H1 (cell line): ENCODE data around the gene TRIB2. TPM values are rescaled to one million over a fixed set of nuclear protein-coding genes. Genes with fewer than 3 reads are reported as not detected.

Experiments used
- CTCF ChIA-PET: fragments of 300-600 bp; sonication (Branson Sonifier 250); formaldehyde crosslinking; loops from one replicate; lab custom pipeline; 2021; ENCODE audit not compliant: partially characterized antibody; lab: Charles Lee
- POLR2A ChIA-PET: fragments of 300-600 bp; sonication (Branson Sonifier 250); formaldehyde crosslinking; loops from one replicate; lab custom pipeline; 2021; ENCODE audit warnings: inconsistent platforms; ENCODE audit not compliant: partially characterized antibody; lab: Charles Lee
- DNase-seq, 2 experiments: peaks; one replicate each; pipeline versions ENCODE4 v3.0.0 to v3.0.0-alpha.2; 2010 to 2022; ENCODE audit warnings: low spot score in 2 of 2, low read depth in 1 of 2, mixed read lengths in 1 of 2
- FAIRE-seq: peaks from 2 replicates; lab custom pipeline; 2011; peaks lifted over from hg19 to GRCh38; lab: Jason Lieb, UNC
- H2AFZ ChIP-seq: 2 replicates; pipeline ENCODE4 v1.8.1; 2012; ENCODE audit warnings: low read length, inconsistent platforms
- H2AK5ac ChIP-seq: 2 replicates; pipeline ENCODE4 v1.6.1; 2013; ENCODE audit warnings: low read depth, low read length
- H2BK120ac ChIP-seq: replicated peaks from 2 replicates; pipeline ENCODE3; 2013; ENCODE audit warnings: low read depth, low read length, inconsistent platforms
- H2BK12ac ChIP-seq: 2 replicates; pipeline ENCODE4 v1.6.1; 2013; ENCODE audit warnings: low read depth, low read length
- H2BK15ac ChIP-seq: 2 replicates; pipeline ENCODE4 v1.6.1; 2013; ENCODE audit warnings: low read length
- H2BK20ac ChIP-seq: 2 replicates; pipeline ENCODE4 v1.6.1; 2013; ENCODE audit warnings: low read length
- H2BK5ac ChIP-seq: 2 replicates; pipeline ENCODE4 v1.6.1; 2013; ENCODE audit warnings: low read depth, low read length
- H3K14ac ChIP-seq: 2 replicates; pipeline ENCODE4 v1.6.1; 2013; ENCODE audit warnings: inconsistent platforms; ENCODE audit not compliant: insufficient read length
- H3K18ac ChIP-seq: 2 replicates; pipeline ENCODE4 v1.6.1; 2013; ENCODE audit warnings: low read length; ENCODE audit errors: extremely low read depth
- H3K23ac ChIP-seq: 2 replicates; pipeline ENCODE4 v1.6.1; 2013; ENCODE audit warnings: inconsistent platforms; ENCODE audit not compliant: insufficient read length
- H3K23me2 ChIP-seq: 2 replicates; pipeline ENCODE4 v1.6.1; 2013; ENCODE audit warnings: low read depth, low read length
- H3K27ac ChIP-seq: 2 replicates; pipeline ENCODE4 v1.6.1; 2011; ENCODE audit warnings: low read depth, low read length, inconsistent platforms
- H3K27me3 ChIP-seq, 4 experiments: replicated peaks in 1 of 4; 1 replicate in 1 of 4; 2 replicates in 3 of 4; pipeline versions ENCODE4 v1.6.1 to v1.8.1; 2011 to 2013; ENCODE audit warnings: low read length in 3 of 4, mild to moderate bottlenecking in 3 of 4, inconsistent platforms in 2 of 4, mixed read lengths in 2 of 4, moderate library complexity in 1 of 4; ENCODE audit not compliant: control insufficient read depth in 3 of 4, insufficient read depth in 3 of 4; ENCODE audit errors: extremely low read depth in 1 of 4
- H3K36me3 ChIP-seq, 4 experiments: 2 replicates each; pipeline versions ENCODE4 v1.6.1 to v1.8.1; 2011 to 2013; ENCODE audit warnings: mild to moderate bottlenecking in 4 of 4, low read length in 3 of 4, moderate library complexity in 2 of 4, control low read depth in 1 of 4, inconsistent platforms in 1 of 4; ENCODE audit not compliant: insufficient read depth in 4 of 4, control insufficient read depth in 2 of 4
- H3K4ac ChIP-seq: replicated peaks from 2 replicates; pipeline ENCODE3; 2013; ENCODE audit warnings: low read length, low read depth, mixed read lengths, inconsistent platforms; ENCODE audit not compliant: insufficient read length
- H3K4me1 ChIP-seq, 4 experiments: replicated peaks in 1 of 4; 1 replicate in 1 of 4; 2 replicates in 3 of 4; pipeline versions ENCODE4 v1.6.1 to v1.8.1; 2011 to 2013; ENCODE audit warnings: low read length in 3 of 4, inconsistent platforms in 2 of 4, mixed read lengths in 1 of 4; ENCODE audit not compliant: insufficient read depth in 4 of 4, control insufficient read depth in 3 of 4
- H3K4me2 ChIP-seq, 2 experiments: 2 replicates each; pipeline versions ENCODE4 v1.6.1 to v1.8.1; 2011 to 2013; ENCODE audit warnings: low read depth in 2 of 2, low read length in 2 of 2, control low read depth in 1 of 2, inconsistent platforms in 1 of 2, mild to moderate bottlenecking in 1 of 2; ENCODE audit not compliant: insufficient read depth in 1 of 2
- H3K4me3 ChIP-seq, 4 experiments: fragments of 200-600, 300-600 bp in 1 of 4; sonication (generic), shearing (Covaris generic), sonication (Bioruptor Twin) in 1 of 4; 2 replicates each; pipeline versions ENCODE4 v1.5.1 to v1.8.1; 2011 to 2016; ENCODE audit warnings: low read length in 4 of 4, low read depth in 3 of 4, control low read depth in 2 of 4, inconsistent platforms in 2 of 4, mild to moderate bottlenecking in 2 of 4, mixed read lengths in 1 of 4, moderate library complexity in 1 of 4; ENCODE audit not compliant: insufficient read depth in 2 of 4; ENCODE audit errors: extremely low read depth in 1 of 4
- H3K56ac ChIP-seq: replicated peaks from 2 replicates; pipeline ENCODE3; 2013; ENCODE audit warnings: low read depth, mild to moderate bottlenecking, mixed read lengths, low read length, inconsistent platforms; ENCODE audit not compliant: insufficient read length
- H3K79me1 ChIP-seq: 2 replicates; pipeline ENCODE4 v1.6.1; 2013; ENCODE audit warnings: low read depth, low read length, control low read depth
- H3K79me2 ChIP-seq, 2 experiments: 2 replicates each; pipeline versions ENCODE4 v1.6.1 to v1.8.1; 2012 to 2013; ENCODE audit warnings: low read length in 2 of 2, mild to moderate bottlenecking in 2 of 2, inconsistent platforms in 1 of 2; ENCODE audit not compliant: insufficient read depth in 2 of 2, control insufficient read depth in 1 of 2
- H3K9ac ChIP-seq, 4 experiments: replicated peaks in 1 of 4; 1 replicate in 1 of 4; 2 replicates in 3 of 4; pipeline versions ENCODE4 v1.6.1 to v1.8.1; 2011 to 2013; ENCODE audit warnings: low read depth in 3 of 4, low read length in 3 of 4, control low read depth in 2 of 4, mild to moderate bottlenecking in 2 of 4, moderate library complexity in 2 of 4, inconsistent platforms in 1 of 4; ENCODE audit errors: extremely low read depth in 1 of 4
- H3K9me3 ChIP-seq, 2 experiments: 2 replicates each; pipeline versions ENCODE4 v1.6.1 to v1.8.1; 2012 to 2013; ENCODE audit warnings: mild to moderate bottlenecking in 2 of 2, moderate library complexity in 2 of 2, control low read depth in 1 of 2, inconsistent platforms in 1 of 2, low read depth in 1 of 2, low read length in 1 of 2, mixed read lengths in 1 of 2; ENCODE audit not compliant: insufficient read depth in 2 of 2
- H4K20me1 ChIP-seq, 2 experiments: replicated peaks in 1 of 2; 2 replicates each; pipeline versions ENCODE3 to v1.8.1; 2011 to 2013; ENCODE audit warnings: inconsistent platforms in 2 of 2, low read length in 2 of 2, mild to moderate bottlenecking in 1 of 2; ENCODE audit not compliant: insufficient read depth in 2 of 2, control insufficient read depth in 1 of 2
- H4K5ac ChIP-seq: 2 replicates; pipeline ENCODE4 v1.6.1; 2013; ENCODE audit warnings: low read length, low read depth, mixed read lengths, inconsistent platforms; ENCODE audit not compliant: insufficient read length
- H4K8ac ChIP-seq: 2 replicates; pipeline ENCODE4 v1.8.0; 2013; ENCODE audit warnings: mild to moderate bottlenecking, moderate library complexity, low read length, inconsistent platforms; ENCODE audit not compliant: insufficient read depth; ENCODE audit errors: extremely low read depth
- H4K91ac ChIP-seq: replicated peaks from 2 replicates; pipeline ENCODE3; 2013; ENCODE audit warnings: low read length, mixed read lengths, inconsistent platforms; ENCODE audit not compliant: insufficient read length
- CEBPB ChIP-seq: IDR thresholded peaks from 2 replicates; pipeline ENCODE4 v1.6.1; 2012; ENCODE audit warnings: low read depth, low read length
- KDM1A ChIP-seq: fragments of 200-600, 300-600 bp; sonication (generic); IDR thresholded peaks from 2 replicates; pipeline ENCODE4 v1.7.1; 2016; ENCODE audit warnings: mild to moderate bottlenecking, low read length, borderline replicate concordance
- POLR2AphosphoS5 ChIP-seq: IDR thresholded peaks from 2 replicates; pipeline ENCODE4 v1.6.1; 2011; ENCODE audit warnings: low read depth, low read length
- SRF ChIP-seq: IDR thresholded peaks from 2 replicates; pipeline ENCODE4 v1.6.1; 2011; ENCODE audit warnings: mild to moderate bottlenecking, low read depth, low read length, moderate library complexity
- WGBS, 2 experiments: shearing (Covaris generic) in 1 of 2; methylation state at CpG; one replicate each; pipeline versions ENCODE4 v1.1.6 to v1.1.7; 2013 to 2015; ENCODE audit warnings: low lambda C conversion rate in 2 of 2, mixed read lengths in 2 of 2, inconsistent platforms in 1 of 2, low coverage in 1 of 2, missing lambda C conversion rate in 1 of 2; ENCODE audit not compliant: insufficient replicate concordance in 2 of 2, insufficient coverage in 1 of 2, insufficient read length in 1 of 2; ENCODE audit errors: extremely low coverage in 1 of 2, missing lambda C conversion rate in 1 of 2; 5-methylcytosine and 5-hydroxymethylcytosine counted together
- polyA plus RNA-seq, 7 experiments: library from polyadenylated mRNA; depleted of rRNA in 3 of 7; stranded (reverse) in 5 of 7; unstranded in 2 of 7; fragments of >200 nt in 5 of 7; fragments of 200-250 nt in 2 of 7; gene quantifications; 1 replicate in 5 of 7; 2 replicates in 1 of 7; 4 replicates in 1 of 7; pipeline versions ENCODE4 v1.2.1 to v1.2.3, GENCODE V29; 2011 to 2013; ENCODE audit warnings: missing spikeins in 2 of 7, mixed read lengths in 2 of 7
- total RNA-seq: library from RNA; stranded (reverse); fragmentation: NEBNext Ultra II Directional; extraction: Animal tissue kit (Norgen Biotek cat#: 25700); gene quantifications from 2 replicates; pipeline ENCODE4 v1.2.1, GENCODE V29; 2021

The TRIB2 gene
- total and polyA plus RNA-seq, 2 of the 8 experiments (the other 6 are each of a cell fraction or from before 2014, with no cell fraction given), result 40.8 to 57.0 TPM

GRCh38 chr2:12778369-12778768 lies 61.6 kb downstream of the TRIB2 start:
- H3K4me1 ChIP-seq, result peaks cover 2 to 4% (median 3%) of the 10 kb centered on the region in 4 experiments; a peak in 5 of 7 replicates
- H3K23ac ChIP-seq, result no peak overlapping the region
- CTCF ChIA-PET, result interaction anchor here (1.1 kb wide), 1 partner anchor 12 kb away, joined by 3 read pairs; no protein-coding TSS in a partner anchor
- peaks cover 6 to 10% (median 9%) of the 10 kb centered on the region in 4 experiments; a peak in 6 of 7 replicates for H3K27me3 ChIP-seq
- FAIRE-seq (no peak), DNase-seq (peak in 1 of 2 experiments; percentile 27)
- no peak overlapping the region for H2AK5ac ChIP-seq
- TF ChIP-seq CEBPB (no peak), SRF (peak; percentile 73), KDM1A (no peak), POLR2AphosphoS5 (peak; percentile 62; the same call in 1 of the 2 replicates)
- H2BK20ac ChIP-seq, result no peak overlapping the region
- no peak overlapping the region for H3K18ac ChIP-seq
- no peak overlapping the region for H3K4me3 ChIP-seq
- no peaks in the 10 kb centered on the region for H3K23me2 ChIP-seq
- no peaks in the 10 kb centered on the region for H3K36me3 ChIP-seq
- H3K4me2 ChIP-seq, result no peak overlapping the region; a peak in 1 of 4 replicates
- no peak overlapping the region for H2BK5ac ChIP-seq
- H4K8ac ChIP-seq, result no peak overlapping the region
- no peak overlapping the region for H3K56ac ChIP-seq
- H2BK120ac ChIP-seq, result no peak overlapping the region
- H2BK15ac ChIP-seq, result no peak overlapping the region
- no peaks in the 10 kb centered on the region for H4K20me1 ChIP-seq
- H3K4ac ChIP-seq, result no peak overlapping the region
- 76% methylated on average over 6 of the region's 6 CpGs; no CpG with 5 or more reads in 1 of the 2 experiments for WGBS, 2 experiments
- H2AFZ ChIP-seq, result no peak overlapping the region
- H2BK12ac ChIP-seq, result no peak overlapping the region
- no peaks in the 10 kb centered on the region for H3K79me2 ChIP-seq
- H3K14ac ChIP-seq, result no peak overlapping the region
- H4K5ac ChIP-seq, result no peak overlapping the region
- peaks cover 0 to 6% of the 10 kb centered on the region in 2 experiments; a peak in 1 of 4 replicates for H3K9me3 ChIP-seq
- no peak overlapping the region for H3K9ac ChIP-seq
- H3K79me1 ChIP-seq, result no peaks in the 10 kb centered on the region
- H4K91ac ChIP-seq, result no peak overlapping the region
- POLR2A ChIA-PET, result interaction anchor here (0.6 kb wide), 1 partner anchor 38 kb away, joined by 3 read pairs; no protein-coding TSS in a partner anchor
- H3K27ac ChIP-seq, result no peak overlapping the region
